HG03442 (cell line): ENCODE data around the gene SERTAD2.
A peak's percentile ranks its signal among the peaks of the same experiment; 100 is the strongest.

Experiments used
- ATAC-seq: cut with Tn5 transposase; IDR thresholded peaks from one replicate; pipeline ENCODE4 v1.9.1; 2021; ENCODE audit warnings: mild to moderate bottlenecking, moderate library complexity; ENCODE audit not compliant: unreplicated experiment

The SERTAD2 gene, protein sequence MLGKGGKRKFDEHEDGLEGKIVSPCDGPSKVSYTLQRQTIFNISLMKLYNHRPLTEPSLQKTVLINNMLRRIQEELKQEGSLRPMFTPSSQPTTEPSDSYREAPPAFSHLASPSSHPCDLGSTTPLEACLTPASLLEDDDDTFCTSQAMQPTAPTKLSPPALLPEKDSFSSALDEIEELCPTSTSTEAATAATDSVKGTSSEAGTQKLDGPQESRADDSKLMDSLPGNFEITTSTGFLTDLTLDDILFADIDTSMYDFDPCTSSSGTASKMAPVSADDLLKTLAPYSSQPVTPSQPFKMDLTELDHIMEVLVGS

DNA sequence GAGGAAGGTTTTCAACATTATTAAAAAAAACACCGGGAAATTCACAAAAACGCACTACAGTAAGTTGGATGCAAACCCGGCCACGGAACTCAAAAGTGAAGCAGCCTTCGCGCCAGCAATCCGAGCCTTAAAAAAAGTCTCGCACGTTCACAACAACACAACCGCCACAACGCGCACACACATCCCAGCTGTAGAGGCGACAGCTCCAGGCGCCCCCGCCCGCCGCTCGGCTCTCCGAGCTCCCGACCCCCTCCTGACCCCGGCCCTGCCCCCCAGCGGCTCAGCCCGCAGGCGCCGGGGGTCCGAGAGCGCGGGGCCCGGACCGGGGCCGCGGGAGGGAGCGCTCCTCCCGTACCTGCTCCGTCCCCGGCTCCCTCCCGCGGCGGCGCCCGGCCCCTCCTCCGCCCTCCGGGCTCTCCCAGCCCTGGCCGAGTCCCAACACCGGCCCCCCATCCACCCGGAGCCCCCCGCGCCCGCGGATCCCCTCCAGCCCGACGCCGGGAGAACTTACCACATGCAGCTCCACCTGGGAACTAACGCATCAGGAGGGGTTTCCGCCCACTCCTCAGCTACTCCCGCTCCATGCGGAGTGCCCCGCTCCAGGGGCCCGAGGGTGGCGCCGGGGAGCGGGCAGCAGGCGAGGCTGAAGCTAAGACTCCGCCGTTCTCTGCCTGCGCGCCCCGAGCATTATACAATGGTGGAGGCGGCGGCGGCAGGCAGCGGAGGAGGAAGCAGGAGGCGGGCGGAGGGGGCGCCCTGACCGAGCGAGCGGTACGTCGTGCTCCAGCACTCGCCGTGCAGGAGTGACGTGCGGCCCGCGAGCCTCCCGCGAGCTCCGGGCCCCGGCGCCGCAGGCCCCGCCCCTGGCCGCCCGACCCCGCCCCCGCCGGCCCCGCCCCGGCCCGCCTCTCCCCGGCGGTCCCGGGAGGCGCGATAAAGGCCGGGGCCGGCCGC, at the start of gene SERTAD2:
TSS of gene SERTAD2 (minus strand) at position 805 of the 954 bp plus-strand sequence. CDS start 17,042 bp downstream, outside the sequence.
- peak; percentile 67 for ATAC-seq

DNA sequence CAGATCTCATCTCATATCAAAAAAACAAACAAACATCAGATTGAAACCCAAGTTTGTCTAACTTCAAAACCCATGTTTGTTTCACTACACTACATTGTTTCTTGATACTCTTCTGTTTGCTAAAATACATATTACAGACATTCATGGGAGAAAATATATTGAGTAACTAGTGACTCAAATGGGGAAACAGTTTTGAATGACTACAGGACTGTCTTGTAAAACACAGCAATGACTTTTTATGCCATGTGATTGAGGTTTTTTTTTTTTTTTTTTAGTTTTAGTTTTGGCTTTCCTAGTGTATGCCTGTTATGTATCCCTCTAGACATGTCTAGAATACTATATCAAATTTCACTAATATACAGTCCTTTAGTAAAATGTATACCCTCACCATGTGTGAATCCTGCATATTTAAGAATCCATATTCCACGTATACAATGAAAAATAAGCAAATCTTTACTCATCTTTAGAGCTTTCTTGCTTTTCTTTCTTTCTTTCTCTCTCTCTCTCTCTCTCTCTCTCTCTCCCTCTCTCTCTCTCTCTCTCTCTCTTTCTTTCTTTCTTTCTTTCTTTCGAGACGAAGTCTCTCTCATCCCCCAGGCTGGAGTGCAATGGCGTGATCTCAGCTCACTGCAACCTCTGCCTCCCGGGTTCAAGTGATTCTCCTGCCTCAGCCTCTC, 46.6 kb upstream of the SERTAD2 start:
- peak; percentile 44 for ATAC-seq

- peak; percentile 14 for ATAC-seq
Observed at GRCh38 chr2:64699712-64700111, 46.0 kb upstream of the SERTAD2 start.

GRCh38 chr2:64698668-64699444, 45.1 kb upstream of the SERTAD2 start:
- ATAC-seq = peak; percentile 87

- no peak for ATAC-seq
Observed at GRCh38 chr2:64698177-64698643, 44.5 kb upstream of the SERTAD2 start.

DNA sequence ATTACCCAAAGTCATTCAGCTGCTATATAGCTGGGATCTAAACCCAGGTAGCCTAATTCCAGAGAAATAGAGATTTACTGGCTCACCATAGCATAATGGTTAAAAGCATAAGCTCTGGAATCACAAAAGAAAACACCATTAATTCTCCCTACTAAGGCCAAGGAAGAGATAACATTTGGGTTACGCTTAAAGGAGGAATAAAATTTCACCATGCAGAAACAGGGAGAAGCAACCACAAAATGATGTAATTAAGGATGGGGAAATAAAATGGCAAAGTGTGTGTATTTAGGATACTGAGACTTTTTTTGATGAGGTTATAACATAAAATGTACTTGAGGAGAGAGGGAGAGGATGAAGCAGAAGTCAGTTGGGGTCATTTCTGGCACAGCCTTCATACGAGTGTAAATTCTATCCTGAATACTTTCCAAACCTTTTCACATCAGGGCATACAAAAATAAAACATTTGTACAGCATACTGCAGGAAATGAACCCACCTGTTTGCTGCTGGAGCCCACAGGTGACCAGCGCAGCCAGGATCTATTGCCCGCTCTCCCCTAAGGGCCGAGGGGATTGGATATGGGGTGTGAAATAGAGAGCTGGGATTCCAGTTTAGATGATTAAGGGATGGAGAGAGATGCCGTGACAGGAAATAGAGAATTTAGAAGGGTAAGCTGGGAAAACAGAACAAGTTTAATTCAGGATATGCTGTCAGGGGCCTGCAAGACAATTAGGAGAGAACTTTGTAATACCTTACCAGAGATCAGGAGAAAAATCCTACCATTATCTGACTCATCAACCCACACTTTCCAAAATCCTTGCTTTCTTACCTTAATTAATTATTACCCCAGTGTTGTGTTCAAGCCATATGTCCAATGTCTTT, 43.8 kb upstream of the SERTAD2 start:
- ATAC-seq = no peak

- no peak for ATAC-seq
Observed at GRCh38 chr2:64696636-64697035, 42.9 kb upstream of the SERTAD2 start.

DNA sequence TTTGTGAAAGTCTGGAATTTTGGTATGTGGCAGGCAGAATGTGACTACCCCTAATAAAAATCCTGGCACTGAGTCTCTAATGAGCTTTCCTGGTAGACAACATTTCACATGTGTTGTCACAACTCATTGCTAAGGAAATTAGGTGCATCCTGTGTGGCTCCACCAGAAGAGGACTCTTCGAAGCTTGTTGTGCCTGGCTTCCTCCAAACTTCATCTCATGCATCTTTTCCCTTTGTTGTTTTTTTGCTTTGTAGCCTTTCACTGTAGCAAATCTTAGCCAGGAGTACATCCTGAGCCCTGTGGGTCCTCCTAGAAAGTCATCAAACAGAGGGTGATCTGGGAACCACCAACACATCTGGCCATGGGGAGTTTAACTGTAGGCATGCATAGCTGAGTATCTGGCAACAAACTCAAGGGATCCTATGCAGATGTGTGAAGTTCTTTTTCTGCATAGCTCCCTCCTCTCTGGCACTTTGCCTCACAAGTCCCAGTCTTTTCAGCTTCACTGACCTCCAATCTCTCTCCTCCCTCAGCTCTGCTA, 42.1 kb upstream of the SERTAD2 start:
- no peak for ATAC-seq

- no peak for ATAC-seq
Observed at GRCh38 chr2:64692401-64692800, 38.7 kb upstream of the SERTAD2 start.

GRCh38 chr2:64688909-64689308, 35.2 kb upstream of the SERTAD2 start:
- ATAC-seq = no peak

DNA sequence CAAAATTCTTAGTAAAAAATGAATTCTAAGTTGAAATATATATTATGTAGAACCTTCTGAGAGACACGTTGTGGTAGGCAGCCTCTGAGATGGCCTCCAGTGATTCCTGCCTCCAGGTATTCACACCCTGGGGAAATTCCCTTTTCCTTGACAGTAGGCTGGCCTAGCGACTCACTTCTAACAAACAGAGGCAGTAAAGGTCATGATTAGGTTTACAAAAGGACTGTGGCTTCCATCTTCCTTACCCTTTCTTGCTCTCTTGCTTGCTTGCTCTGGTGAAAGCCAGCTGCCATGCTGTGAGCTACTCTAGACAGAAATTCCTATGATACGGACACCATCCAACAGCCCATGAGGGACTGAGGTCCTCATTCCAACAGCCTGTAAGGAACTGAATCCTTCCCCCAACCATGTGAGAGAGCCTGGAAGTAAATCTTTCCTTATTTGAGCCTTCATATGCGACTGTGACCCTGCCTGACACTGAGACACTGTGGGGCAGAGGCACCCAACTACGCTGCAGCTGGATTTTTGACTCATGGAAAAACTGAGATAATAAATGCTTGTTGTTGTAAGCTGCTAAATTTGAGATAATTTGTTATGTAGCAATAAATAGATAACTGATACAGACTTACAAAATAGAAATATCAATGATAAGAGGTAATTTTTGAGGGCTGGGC, 32.7 kb upstream of the SERTAD2 start:
- ATAC-seq = no peak

DNA sequence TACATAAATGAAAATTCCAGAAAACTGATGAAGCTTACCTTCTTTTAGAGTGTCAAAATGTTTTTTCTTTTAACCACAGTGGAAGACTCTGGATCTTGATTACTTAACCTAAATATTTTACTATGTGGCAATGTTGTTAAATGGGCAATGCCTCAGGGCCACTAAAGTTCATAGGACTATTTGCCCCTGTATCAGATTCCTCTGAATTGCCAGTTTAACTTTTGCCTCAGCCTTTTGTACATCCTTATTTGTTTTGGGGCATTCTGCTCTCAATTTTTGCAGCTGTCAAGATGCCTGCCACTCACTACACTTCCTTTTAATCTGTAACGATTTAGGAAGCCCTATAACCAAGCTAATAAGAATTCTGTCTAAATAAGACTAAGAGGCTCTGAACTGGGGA, 31.7 kb upstream of the SERTAD2 start:
- ATAC-seq = no peak

- ATAC-seq = no peak
Observed at GRCh38 chr2:64683771-64684510, 30.2 kb upstream of the SERTAD2 start.

DNA sequence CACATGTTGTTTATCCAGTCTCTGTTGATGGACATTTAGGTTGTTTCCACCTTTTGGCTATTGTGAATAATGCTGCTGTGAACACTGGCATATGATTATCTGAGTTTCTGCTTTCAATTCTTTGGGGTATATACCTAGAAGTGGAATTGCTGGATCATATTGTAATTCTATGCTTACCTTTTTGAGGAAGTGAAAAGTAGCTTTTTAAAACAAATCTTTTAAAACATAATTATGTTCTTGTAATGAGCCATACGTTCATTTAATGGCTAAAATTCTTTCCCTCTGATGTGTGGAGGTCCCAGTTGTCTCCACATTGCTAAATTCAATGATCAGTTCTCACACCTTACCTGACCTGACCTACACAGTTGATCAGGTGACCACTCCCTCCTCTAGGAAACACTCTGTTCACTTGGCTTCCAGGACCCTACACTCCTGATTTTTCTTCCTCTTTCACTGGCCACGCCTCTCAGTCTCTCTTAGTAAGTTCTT, 27.8 kb upstream of the SERTAD2 start:
- ATAC-seq = no peak

DNA sequence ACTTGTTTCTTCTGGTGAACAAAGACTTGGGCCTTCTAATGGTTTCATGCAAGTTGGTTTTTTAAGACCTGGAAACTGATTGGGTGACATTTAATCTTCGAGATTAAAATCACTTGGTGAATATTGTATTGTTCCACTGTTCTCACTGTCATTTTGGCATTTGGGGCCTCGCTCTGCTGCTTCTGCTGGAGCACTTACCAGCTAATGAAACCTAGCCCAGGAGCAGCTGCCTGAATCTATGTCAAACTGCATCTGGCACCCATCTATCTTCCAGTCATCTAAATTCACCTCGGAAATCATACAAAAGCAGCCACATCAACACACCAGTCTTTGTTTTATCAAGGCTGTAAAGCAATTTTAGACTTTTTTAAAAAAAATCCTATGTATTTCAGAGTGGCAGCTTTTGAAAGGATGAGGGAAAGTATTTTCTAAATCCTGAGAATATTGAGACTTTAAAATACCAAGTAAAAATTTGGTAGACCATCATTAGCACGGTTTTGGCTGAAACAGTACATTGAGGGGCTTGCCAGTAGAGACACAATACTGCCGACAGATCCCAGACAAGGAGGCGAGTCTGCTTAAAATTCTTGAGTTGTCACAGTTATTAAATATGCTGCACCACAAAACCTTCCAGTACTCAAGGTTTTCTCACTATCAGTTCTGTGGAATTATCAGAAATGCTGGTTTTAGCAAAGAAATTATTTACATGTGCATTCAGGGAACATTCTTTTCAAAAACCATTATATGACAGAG, 26.1 kb upstream of the SERTAD2 start:
- no peak for ATAC-seq

GRCh38 chr2:64678771-64679590, 25.3 kb upstream of the SERTAD2 start:
- no peak for ATAC-seq
